HG02798 (cell line): ENCODE data around the gene TBC1D19.

Experiments used
- ATAC-seq: cut with Tn5 transposase; IDR thresholded peaks from one replicate; pipeline ENCODE4 v1.9.1; 2021; ENCODE audit warnings: mild to moderate bottlenecking; ENCODE audit not compliant: unreplicated experiment, poor library complexity

Gene TBC1D19

DNA sequence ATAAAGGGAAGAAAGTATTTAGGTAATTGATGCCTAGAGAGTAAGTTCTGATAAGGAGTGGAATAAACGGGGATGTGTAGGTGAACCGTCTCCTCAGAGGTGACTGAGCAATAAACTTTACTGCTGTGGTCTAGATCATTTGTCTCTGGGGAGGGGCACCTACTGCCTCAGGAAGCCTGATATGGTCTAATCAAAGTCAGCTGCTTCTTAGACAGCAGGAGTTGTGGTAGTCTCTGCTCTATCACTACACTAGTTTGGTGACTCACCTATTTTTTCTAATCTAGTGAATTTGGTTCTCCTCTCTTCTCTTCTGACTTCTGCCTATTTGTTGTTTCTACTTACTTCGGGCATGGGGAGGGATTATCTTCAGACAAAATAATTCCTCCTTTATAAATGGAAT, 181.6 kb downstream of the TBC1D19 start:
- ATAC-seq, result no peak

DNA sequence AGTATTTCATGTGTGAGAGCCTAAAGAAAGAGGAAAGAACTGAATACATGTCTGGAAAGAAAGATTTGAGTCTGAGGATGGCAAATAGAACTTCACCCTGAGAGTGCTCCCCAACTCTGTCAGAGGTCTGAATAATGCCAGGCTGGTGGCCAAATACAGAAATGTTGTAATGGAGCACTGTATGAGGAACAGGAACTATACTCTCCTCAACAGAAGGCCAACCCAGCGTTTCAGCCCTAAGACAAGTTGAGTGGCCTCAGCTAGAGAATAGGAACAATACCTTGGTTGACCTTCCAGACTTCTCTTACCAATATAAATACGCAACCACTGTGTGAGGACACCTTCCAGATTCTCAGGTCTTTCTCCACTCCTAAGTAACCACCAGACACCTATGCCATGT, 182.3 kb downstream of the TBC1D19 start:
- no peak for ATAC-seq

DNA sequence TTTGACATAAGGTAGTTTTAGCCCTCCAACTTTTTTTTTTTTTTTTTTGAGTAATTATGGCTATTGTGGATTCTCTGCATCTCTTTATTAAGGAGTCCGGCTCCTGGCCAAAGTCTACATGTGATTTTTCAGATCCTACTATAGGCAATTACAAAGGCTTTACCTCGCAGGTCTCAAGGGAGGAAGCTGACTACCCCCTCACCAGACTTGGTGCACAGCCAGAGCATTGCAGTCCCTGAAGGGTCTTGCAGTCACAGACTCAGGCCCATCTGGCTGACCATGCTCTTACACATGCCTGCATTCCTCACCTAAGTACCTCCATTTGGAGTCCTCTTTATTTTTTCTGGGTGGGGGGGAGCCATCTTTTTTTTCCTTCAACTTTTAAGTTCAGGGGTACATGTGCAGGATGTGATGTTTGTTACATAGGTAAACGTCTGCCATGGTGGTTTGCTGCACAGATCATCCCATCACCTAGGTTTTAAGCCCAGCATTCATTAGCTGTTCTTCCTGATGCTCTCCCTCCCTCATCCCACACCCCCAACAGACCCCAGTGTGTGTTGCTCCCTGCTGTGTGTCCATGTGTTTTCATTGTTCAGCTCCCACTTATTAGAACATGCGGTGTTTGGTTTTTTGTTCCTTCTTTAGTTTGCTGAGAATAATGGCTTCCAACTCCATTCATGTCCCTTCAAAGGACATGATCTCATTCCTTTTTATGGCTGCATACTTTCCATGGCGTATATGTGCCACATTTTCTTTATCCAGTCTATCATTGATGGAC, 188.4 kb downstream of the TBC1D19 start:
- ATAC-seq, result no peak

DNA sequence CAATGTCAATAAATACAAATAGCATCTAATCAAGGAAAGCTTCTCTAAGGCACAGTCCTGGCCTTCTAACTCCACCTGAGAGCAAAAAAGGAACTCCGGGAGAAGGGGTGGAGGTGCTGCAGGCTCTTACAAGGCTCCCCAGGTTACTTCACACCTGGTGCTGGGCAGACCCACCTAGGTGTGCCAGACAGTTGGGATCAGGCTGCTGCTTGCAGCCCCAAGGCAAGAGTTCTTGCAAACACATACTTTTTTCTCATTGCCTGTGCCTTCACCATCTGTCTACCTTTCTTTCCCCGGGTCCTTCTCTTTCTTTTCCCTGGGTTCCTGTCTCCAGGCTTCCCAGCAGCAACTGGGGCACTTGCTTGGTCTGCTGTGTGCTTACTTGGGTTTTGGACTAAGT, 195.3 kb downstream of the TBC1D19 start:
- no peak for ATAC-seq

DNA sequence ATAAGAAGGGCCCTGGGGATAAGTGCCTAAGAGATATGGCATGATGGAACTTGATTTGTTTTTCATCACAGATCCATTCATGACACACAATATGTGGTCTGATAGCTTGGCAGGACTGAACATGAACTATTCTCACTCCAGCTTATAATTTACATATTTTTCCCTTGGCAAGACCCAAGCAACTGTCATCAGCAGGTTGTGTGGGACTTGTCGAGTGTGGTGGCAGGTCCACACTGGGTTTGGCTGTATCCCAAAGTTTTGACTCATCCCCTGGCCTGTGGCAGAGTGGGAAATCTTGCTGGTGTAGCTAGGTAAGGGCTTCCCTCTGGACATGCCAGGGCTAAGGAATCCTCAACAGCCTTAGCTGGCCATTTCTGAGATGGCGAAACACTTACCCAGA, 195.8 kb downstream of the TBC1D19 start:
- ATAC-seq, result no peak

DNA sequence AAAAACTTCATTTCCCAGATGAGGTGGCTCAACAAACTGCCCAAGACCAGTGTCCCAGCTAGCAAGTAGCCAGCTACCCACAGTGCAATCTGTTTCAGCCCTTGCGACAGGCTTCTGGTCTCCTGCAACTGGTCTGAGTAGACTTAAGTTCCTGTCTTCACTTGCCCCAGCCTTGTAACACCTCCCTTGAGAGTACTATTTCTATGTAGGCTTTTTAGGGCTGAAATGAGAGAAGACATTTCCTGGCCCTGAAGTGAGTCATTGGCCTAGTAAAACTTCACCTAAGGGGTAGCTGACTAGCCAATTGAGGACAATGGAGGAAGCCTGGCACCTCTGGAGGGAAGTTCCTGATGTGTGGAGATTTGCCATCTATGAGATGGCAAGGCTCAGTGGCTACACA, 196.7 kb downstream of the TBC1D19 start:
- ATAC-seq, result peak; percentile 71

DNA sequence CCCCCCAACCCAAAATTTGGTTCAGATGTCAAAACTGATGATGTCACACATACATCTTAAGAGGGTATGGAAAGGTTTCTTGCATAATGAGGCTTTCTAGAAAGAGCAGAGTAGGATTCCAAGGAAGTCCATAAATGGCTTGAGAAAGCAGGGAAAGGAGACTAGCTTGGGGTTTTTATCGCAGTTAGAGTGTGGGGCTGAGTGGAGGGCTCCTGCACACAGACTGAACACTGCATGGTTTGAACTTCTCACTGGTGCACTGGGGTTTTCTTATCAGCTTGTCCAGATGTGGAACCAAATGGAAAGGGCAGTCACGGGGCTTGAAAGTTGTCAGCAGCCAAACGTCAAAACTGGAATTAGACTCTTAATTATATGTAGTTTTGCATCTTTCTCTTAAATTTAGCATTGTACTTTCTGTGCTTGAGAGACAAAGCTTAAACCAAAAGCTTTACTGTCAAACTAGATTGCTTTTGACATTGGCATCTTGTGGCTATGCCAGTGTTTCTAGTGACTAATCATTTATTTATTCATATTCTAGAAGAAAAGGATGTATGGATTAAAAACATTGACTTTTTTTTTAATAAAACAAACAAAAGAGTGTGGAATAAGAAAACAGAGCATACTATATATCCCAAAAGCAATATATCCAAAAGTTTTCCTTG, 198.4 kb downstream of the TBC1D19 start:
- ATAC-seq, result no peak

DNA sequence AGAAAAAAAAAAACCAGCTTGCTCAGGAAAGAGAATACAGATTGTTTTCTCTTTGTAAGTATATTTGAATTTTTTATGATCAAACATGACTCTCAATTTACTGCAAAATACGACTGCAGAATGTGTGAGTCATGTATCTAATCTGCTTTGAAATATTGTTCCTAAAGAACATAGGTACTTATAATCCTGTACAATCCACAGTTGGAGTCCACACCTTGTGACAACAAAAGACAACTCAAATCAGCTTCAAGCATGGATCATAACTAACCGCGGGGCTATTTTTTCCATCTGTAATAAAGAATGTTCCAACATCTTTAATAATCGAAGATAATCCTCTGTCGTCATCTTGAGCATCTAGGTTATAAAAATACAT, 198.9 kb downstream of the TBC1D19 start:
- ATAC-seq, result no peak

DNA sequence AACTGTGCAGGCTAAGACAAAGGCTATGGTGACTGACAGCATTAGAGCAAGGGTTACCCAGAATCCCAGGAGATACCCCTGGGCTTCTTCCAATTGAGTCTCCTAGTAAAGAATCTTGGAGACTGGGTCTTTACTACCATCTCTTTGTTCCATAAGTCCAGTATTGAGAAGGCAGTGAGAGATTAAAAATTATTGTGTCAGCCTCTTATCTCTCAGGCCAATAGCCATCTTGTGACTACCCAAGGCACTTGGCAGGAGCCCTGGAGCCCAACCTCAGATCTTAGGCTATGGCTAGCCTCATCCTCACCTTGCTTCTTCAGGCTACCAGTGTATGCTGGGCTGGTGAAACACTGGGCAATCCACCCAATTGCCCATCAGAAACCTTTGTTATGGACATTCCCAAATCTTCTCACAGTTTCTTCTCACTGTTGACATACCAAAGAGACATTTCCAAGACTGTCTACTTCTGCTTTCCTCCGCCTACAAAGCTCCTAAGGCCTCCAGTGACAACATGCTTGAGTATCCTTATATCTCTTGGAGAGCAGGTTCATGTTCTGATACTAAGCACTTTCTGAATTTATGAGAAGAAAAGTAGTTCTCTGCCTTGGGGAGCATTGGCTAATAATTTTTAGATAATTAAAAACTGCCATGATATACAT, 200.5 kb downstream of the TBC1D19 start:
- ATAC-seq, result no peak

DNA sequence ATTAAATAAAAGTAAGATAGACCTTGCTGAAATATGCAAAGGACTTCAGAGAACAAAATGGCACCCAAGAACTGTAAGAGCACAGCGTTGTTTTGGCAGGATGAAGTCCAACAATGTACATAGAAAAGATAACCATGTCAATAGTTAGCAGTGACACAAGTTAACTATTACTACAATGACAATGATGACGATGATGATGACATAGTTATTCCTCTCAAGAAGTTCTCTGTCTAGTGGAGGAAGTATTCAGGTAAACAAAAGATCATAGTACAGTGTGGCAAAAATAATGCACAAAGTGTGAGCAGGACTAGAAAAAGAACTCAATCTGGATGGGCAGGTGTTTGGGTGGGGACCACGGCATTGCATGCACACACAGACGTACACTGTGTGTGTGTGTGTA, 201.4 kb downstream of the TBC1D19 start:
- ATAC-seq, result no peak

DNA sequence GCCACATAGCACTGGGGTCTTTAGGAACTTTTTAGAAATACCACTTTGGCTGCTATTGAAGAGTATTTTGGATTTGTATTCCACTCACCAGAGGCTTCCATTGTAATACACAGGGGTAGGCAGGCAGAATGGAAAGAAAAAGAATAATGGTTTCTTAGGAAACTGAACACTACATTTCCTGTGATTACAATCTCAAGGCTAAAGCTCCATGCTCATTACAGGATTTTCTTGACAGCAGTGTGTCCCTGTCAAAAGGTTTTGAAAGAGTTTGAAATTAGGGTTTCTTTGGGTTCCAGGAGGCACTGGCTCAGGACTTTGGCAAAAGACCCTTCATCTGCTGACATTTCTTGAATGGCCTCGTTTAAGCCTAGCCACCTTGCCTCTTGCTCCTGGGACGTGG, 201.9 kb downstream of the TBC1D19 start:
- ATAC-seq, result no peak

DNA sequence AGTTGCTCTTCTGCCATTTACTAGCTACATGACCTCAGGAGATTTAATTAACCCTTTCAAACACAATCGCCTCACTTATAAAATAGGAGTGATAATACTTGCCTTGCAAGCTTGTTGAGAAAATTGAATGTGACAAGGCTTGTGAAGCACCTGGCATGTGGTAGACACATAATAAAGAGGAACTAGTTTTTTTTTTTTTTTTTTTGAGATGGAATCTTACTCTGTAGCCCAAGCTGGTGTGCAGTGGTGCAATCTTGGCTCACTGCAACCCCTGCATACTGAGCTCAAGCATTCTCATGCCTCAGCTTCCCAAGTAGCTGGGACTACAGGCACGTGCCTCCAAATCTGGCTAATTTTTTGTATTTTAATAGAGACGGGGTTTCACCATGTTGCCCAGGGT, 203.0 kb downstream of the TBC1D19 start:
- no peak for ATAC-seq

DNA sequence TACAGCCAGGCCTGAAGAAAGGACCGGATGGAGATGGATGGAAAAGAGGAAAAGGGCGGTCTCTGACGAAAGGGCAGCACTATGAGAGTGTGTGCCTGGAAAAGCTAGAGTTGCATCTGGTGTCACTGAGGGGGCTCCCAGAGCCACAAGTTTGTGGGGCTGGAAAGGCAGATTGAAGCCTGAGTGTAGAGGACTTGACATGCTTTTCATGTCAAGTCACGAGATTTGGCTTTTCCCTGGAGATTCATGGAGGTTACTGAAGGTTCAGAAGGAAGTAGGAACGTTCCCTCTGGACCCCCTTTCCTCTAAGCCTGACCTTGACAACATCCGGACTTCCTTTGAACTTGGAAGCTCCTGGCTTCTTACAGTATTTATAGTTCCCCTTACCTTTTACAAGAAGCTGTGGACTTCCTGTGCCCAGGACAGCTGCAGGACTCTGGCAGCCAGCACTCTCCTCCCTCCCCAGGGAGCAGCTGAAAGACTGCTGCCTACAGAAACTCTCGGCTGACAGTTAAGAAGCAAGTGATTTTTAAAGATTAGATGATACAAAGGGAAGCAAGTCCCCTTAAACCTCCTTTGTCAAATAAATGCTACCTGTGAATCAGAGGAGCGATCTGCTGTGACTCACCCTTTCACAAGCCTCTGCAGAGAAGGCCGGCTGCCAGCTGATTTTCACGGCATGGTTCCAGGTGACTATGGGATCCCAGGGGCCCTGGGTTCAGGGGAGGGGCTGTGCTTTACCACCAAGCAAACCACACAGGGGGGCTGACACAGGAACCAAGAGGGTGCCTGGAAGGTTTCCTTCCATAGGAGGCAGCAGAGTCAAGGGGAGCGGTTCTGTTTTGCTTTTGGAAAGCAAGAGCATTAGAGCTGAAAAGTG, 203.8 kb downstream of the TBC1D19 start:
- ATAC-seq, result peak; percentile 50

DNA sequence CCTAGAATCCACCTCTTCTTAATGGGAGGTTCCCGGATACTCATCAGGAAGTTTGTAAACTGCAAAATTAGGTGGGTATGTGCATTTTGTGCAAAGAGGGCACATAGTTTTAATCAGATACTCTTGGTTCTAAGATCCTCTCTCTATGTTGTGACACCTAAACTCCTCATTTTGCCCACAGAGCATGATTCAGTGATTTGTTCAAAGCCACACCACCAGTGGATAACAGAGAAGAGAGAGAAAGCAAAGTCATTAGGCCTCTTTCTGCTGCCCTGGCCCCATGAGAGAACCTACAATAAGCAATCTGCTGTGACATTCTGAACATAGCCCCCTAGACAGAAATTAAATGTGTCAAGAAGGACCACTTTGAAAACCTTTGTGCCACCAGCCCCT, 204.5 kb downstream of the TBC1D19 start:
- peak; percentile 18 for ATAC-seq

DNA sequence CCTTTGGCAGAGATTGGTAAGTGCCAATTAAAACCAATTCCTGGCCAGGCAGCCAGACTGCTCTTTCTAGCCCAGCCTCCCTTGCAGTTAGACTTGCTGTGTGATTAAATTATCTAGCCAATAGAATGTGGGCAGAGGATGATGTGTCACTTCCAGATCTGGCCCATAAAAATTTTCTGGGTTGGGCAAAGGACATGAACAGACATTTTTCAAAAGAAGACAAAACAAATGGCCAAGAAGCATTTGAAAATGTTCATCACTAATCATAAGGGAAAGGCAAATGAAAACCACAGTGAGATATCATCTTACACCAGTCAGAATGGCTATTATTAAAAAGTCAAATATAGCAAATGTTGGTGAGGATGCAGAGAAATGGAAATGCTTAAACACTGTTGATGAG, 205.3 kb downstream of the TBC1D19 start:
- no peak for ATAC-seq

DNA sequence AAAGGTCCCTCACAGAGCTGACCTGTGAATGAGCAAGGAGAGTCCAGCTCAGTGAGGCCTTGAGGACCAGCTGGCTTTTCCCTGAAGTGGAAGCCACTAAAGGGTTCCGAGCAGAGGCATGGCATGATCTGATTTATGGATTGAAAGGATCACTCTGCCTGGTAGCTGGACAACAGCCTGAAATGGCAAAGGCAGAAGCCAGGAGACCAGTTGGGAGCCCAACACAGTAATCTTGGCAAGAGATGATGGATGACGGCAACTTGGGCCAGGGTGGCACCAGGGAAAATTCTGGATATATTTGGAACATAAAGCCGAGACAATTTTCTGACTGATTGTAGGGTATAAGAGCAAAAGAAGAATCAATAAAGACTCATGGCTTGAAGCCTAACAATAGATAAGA, 207.5 kb downstream of the TBC1D19 start:
- no peak for ATAC-seq

DNA sequence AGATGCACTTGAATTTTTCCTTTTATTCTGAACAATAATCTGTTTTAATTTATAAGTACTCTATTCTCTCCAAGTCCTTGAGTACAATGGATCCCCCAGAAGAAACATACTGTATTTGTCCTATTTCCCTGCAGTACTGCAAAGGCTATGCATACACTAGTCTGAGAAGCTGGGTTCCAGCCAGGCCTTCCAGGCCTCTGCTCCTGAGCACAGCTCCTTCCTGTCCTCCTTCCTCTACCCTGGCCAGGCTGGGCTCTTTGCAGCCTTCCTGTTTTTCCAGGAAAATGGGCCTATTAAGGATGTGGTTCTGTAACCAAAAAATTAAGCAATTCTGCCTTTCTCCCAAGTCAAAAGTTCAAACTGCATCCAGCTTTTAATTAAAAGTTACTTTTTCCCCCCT, 208.8 kb downstream of the TBC1D19 start:
- no peak for ATAC-seq

DNA sequence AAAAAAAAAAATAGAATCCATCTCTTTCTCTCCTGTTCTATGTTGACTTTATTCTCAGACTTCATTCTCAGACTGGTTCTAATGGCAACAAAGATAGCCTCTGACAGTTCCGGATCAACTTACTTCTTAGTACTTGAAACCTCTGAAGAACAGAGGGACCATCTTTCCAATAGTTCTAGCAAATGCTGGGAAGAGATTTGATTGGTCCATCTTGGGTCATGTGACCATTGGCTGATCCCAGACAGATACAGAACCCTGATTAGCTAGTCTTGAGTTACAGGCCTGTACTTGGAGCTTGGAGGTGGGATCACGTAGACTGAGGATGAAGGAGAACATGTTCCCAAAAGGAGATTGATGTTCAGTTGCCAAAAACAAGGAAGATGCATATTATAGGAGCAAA, 209.9 kb downstream of the TBC1D19 start:
- no peak for ATAC-seq

DNA sequence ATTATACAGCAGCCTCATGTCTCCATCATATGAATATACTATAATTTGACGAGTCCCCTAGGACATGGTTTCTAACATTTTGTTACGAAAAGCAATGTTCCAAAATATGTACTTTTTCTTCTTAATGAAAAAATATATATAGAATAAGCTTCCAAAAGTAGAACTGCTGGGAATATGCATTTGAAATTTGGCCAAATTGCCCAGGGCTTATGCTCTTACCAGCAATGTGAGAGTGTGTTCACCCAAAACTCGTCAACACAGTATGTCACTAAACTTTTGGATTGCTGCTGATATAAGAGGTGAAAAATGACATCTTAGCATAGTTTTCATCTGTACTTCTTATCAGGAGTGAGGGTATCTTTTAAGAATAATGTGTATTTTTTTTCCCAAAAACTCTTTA, 212.2 kb downstream of the TBC1D19 start:
- no peak for ATAC-seq

DNA sequence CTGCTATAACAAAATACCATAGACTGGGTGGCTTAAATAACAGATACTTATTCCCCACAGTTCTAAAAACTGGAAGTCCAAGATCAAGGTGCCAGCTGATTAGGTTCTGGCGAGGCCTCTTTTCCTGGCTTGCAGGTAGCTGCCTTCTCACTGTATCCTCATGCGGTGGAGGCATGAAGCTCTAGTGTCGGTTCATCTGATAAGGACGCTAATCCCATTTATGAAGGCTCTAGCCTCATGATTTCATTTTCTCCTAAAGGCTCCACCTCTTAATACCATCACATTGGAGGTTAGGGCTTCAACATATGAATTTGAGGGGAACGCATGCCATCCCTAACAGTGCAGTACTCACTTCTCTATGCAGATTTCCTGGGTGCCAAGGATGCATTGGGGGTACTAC, 218.9 kb downstream of the TBC1D19 start:
- ATAC-seq, result no peak
